Stimulated activated CD4-positive, alpha-beta T cell treated with anti-CD3 and anti-CD28 coated beads, Interleukin-12 subunit alpha, Interleukin-12 subunit beta, amount 100 ng/mL, for 4 hours (primary cell): ENCODE measurements around the gene FBXL4.

Experiments
- DNase-seq: peaks from one replicate; pipeline ENCODE4 v3.0.0-alpha.2; 2020

Gene FBXL4

DNA sequence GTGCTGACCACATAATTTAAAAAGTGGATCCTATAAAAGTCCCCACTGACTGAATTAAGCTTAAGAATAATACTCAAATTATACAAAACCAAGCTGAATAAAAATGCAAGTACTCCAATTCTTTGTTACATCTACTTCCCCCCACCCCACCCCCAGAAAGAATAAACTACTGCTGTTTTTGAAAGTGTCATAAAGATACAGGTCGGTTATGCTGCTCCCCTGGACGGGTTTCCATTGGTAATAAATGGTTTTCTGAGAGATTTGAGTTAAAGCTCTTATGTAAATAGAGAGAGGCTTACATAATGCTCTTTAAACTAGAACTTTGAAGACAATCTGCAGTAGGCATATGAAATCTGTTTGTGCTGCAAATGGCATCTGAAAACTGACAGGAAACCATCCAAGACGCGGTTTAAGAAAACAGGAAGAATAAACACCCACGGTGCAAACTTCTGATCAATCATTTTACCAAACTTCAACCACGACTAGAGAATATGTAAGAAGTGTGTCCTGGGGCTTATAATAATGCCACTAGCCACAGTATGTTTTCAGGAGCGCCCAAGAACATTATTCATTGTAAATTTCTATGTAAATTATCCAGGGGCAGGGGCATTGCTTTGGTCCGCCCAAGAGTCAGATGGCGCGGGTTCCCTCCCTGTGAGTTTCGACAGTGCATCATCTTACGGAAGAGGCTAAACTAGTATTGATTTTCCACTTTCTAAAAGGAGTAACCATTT, 124.2 kb downstream of the FBXL4 start:
- DNase-seq: no peak

DNA sequence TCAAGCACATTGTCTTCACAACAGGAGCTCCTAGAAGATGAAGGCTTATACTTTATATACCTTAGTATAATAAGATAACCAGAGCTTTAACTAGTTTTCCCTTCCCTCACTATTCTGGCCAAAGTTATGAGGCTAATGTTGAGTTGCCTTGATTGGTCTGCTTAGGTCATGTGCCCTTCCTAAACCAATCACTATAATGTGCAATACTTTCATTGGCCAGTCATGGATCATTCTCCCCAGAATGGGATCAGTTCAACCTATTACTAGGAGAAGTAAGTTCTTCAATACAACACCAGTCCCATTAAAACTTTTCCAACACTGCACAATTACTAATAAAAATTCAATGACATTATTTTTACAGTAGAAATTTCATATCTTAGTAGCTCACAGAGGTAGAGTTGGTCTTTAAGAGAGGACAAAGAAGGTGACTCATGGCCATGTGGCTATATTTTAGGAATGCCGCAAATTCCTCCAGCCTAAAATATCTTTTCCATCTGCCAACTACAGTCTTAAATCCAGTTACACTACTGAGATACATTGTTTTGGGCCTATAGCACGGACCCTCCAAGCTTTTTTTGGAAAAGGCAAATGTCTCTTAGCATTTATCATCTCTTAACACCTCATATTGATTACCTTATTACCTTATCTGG, 125.9 kb downstream of the FBXL4 start:
- DNase-seq: no peak
